Osteoblast (primary cell): ENCODE data around the gene POLG2. TPM values are rescaled to one million over a fixed set of nuclear protein-coding genes. Genes with fewer than 3 reads are reported as not detected.

Source experiments
- DNase-seq: peaks from one replicate; pipeline ENCODE4 v3.0.0; 2011; ENCODE audit warnings: low spot score, mixed read lengths; ENCODE audit not compliant: insufficient read length; ENCODE audit errors: missing footprints
- H2AFZ ChIP-seq: 2 replicates; pipeline ENCODE4 v1.6.0; 2011; ENCODE audit warnings: mild to moderate bottlenecking, low read length
- H3K27ac ChIP-seq: 2 replicates; pipeline ENCODE4 v1.5.1; 2011; ENCODE audit warnings: mild to moderate bottlenecking, low read depth, low read length, moderate library complexity
- H3K27me3 ChIP-seq: 2 replicates; pipeline ENCODE4 v1.6.0; 2012; ENCODE audit warnings: mild to moderate bottlenecking, control low read depth, inconsistent platforms, low read length, moderate library complexity; ENCODE audit not compliant: insufficient read depth
- H3K36me3 ChIP-seq: 2 replicates; pipeline ENCODE4 v1.5.1; 2011; ENCODE audit warnings: mild to moderate bottlenecking, low read length, control low read depth, moderate library complexity; ENCODE audit not compliant: insufficient read depth
- H3K4me1 ChIP-seq: 2 replicates; pipeline ENCODE4 v1.5.1; 2011; ENCODE audit warnings: mild to moderate bottlenecking, low read length, control low read depth, moderate library complexity; ENCODE audit not compliant: insufficient read depth
- H3K4me2 ChIP-seq: 2 replicates; pipeline ENCODE4 v1.6.0; 2011; ENCODE audit warnings: mild to moderate bottlenecking, low read length; ENCODE audit not compliant: insufficient read depth
- H3K4me3 ChIP-seq: fragments of 200-600 bp; sonication (generic); 3 replicates; pipeline ENCODE4 v1.5.1; 2012; ENCODE audit warnings: mild to moderate bottlenecking, low read length, inconsistent platforms; ENCODE audit not compliant: insufficient read depth
- H3K79me2 ChIP-seq: 2 replicates; pipeline ENCODE4 v1.6.0; 2012; ENCODE audit warnings: mild to moderate bottlenecking, low read length, control low read depth, inconsistent platforms; ENCODE audit not compliant: insufficient read depth
- H3K9me3 ChIP-seq: 2 replicates; pipeline ENCODE4 v1.5.1; 2011; ENCODE audit warnings: low read depth, low read length, control low read depth
- H4K20me1 ChIP-seq: 2 replicates; pipeline ENCODE4 v1.6.0; 2012; ENCODE audit warnings: mild to moderate bottlenecking, low read length, control low read depth; ENCODE audit not compliant: insufficient read depth
- CTCF ChIP-seq: IDR thresholded peaks from 2 replicates; pipeline ENCODE4 v1.5.1; 2011; ENCODE audit warnings: mild to moderate bottlenecking, low read depth, low read length, moderate library complexity; ENCODE audit errors: extremely low read depth
- total RNA-seq: library from RNA; depleted of rRNA; stranded (reverse); fragments of >200 nt; gene quantifications from 2 replicates; pipeline ENCODE4 v1.2.3, GENCODE V29; 2012

POLG2 gene
- total RNA-seq, 1 donor, result 7.2 TPM

GRCh38 chr17:64538508-64539130 lies 41.8 kb upstream of the POLG2 start:
- no peak overlapping the region for H2AFZ ChIP-seq
- no peak overlapping the region for H3K4me2 ChIP-seq
- H3K79me2 ChIP-seq, result peaks cover 17% of the 10 kb centered on the region
- H3K9me3 ChIP-seq, result no peaks in the 10 kb centered on the region
- DNase-seq, result peak; percentile 47
- no peak overlapping the region for H3K4me3 ChIP-seq
- TF ChIP-seq CTCF, result no peak
- H3K4me1 ChIP-seq, result peaks cover 2% of the 10 kb centered on the region
- H3K27me3 ChIP-seq, result no peaks in the 10 kb centered on the region
- H3K36me3 ChIP-seq, result peaks cover 92% of the 10 kb centered on the region
- peaks cover 4% of the 10 kb centered on the region for H4K20me1 ChIP-seq
- peak overlapping the region; percentile 25 for H3K27ac ChIP-seq

- no peak for TF ChIP-seq CTCF
- H3K4me2 ChIP-seq, result no peak overlapping the region
- DNase-seq, result peak; percentile 58
- no peak overlapping the region for H3K27ac ChIP-seq
- peaks cover 94% of the 10 kb centered on the region for H3K36me3 ChIP-seq
- H3K27me3 ChIP-seq, result no peaks in the 10 kb centered on the region
- H2AFZ ChIP-seq, result no peak overlapping the region
- peaks cover 4% of the 10 kb centered on the region for H3K4me1 ChIP-seq
- H4K20me1 ChIP-seq, result peaks cover 6% of the 10 kb centered on the region
- peaks cover 12% of the 10 kb centered on the region for H3K79me2 ChIP-seq
- no peaks in the 10 kb centered on the region for H3K9me3 ChIP-seq
- no peak overlapping the region for H3K4me3 ChIP-seq
These were observed 40.6 kb upstream of the POLG2 start for GRCh38 chr17:64537488-64537887.

GRCh38 chr17:64536913-64537312 lies 40.1 kb upstream of the POLG2 start:
- no peak for TF ChIP-seq CTCF
- Histone ChIP-seq H3K4me3 (no peak overlapping the region), H4K20me1 (peaks cover 8% of the 10 kb centered on the region)

GRCh38 chr17:64535357-64535756 lies 38.5 kb upstream of the POLG2 start:
- Histone ChIP-seq H2AFZ (no peak overlapping the region), H3K27ac (peak overlapping the region; percentile 13)

More at GRCh38 chr17:64536913-64537312, 40.1 kb upstream of the POLG2 start:
- H3K4me1 ChIP-seq, result peaks cover 8% of the 10 kb centered on the region
- no peaks in the 10 kb centered on the region for H3K27me3 ChIP-seq
- H3K4me2 ChIP-seq, result no peak overlapping the region
- no peak for DNase-seq
- no peak overlapping the region for H3K27ac ChIP-seq
- H3K9me3 ChIP-seq, result no peaks in the 10 kb centered on the region
- no peak overlapping the region for H2AFZ ChIP-seq
- H3K79me2 ChIP-seq, result peaks cover 11% of the 10 kb centered on the region
- H3K36me3 ChIP-seq, result peaks cover 94% of the 10 kb centered on the region

More at GRCh38 chr17:64535357-64535756, 38.5 kb upstream of the POLG2 start:
- Histone ChIP-seq H3K4me1 (peaks cover 8% of the 10 kb centered on the region), H3K4me2 (no peak overlapping the region), H3K4me3 (no peak overlapping the region), H3K27me3 (no peaks in the 10 kb centered on the region), H3K79me2 (peaks cover 4% of the 10 kb centered on the region), H3K36me3 (peaks cover 97% of the 10 kb centered on the region), H3K9me3 (no peaks in the 10 kb centered on the region), H4K20me1 (peaks cover 7% of the 10 kb centered on the region)
- no peak for TF ChIP-seq CTCF
- no peak for DNase-seq
